Endothelial cell of umbilical vein (primary cell): Measurements from ENCODE around the gene HIVEP1. TPM values are rescaled to one million over a fixed set of nuclear protein-coding genes. Genes with fewer than 3 reads are reported as not detected.

Experiments used
- BruUV-seq: library from RNA; stranded (reverse); fragments of 400-500 nt; replicated peaks from 2 replicates; lab custom pipeline; 2021; lab: Mats Ljungman, UMichigan
- CTCF ChIA-PET: fragments of 300-600, 350-600 bp; sonication (Branson Sonifier 250); formaldehyde crosslinking; loops from one replicate; lab custom pipeline; 2021; ENCODE audit warnings: antibody characterized with exemption, inconsistent platforms; lab: Charles Lee
- POLR2A ChIA-PET: fragments of 300-600, 350-600 bp; sonication (Branson Sonifier 250); formaldehyde crosslinking; loops from one replicate; lab custom pipeline; 2021; ENCODE audit warnings: antibody characterized with exemption, inconsistent platforms; lab: Charles Lee
- DNase-seq: peaks from one replicate; pipeline ENCODE4 v3.0.0-alpha.2; 2011; ENCODE audit warnings: low read depth, low spot score
- FAIRE-seq: peaks from 2 replicates; lab custom pipeline; 2011; peaks lifted over from hg19 to GRCh38; lab: Jason Lieb, UNC
- H2AFZ ChIP-seq: 2 replicates; pipeline ENCODE4 v1.6.0; 2012; ENCODE audit warnings: low read depth, low read length, control low read depth, inconsistent platforms
- H3K27ac ChIP-seq: 2 replicates; pipeline ENCODE4 v1.5.1; 2011; ENCODE audit warnings: low read depth, mild to moderate bottlenecking, control low read depth, low read length, moderate library complexity; ENCODE audit not compliant: insufficient read depth
- H3K27me3 ChIP-seq, 2 experiments: 2 replicates each; pipeline versions ENCODE4 v1.6.0 to v1.6.1; 2011; ENCODE audit warnings: low read length in 2 of 2, mixed read lengths in 1 of 2; ENCODE audit not compliant: control insufficient read depth in 2 of 2, insufficient read depth in 2 of 2
- H3K36me3 ChIP-seq, 2 experiments: 2 replicates in 1 of 2; 3 replicates in 1 of 2; pipeline ENCODE4 v1.5.1; 2011; ENCODE audit warnings: low read length in 2 of 2, mild to moderate bottlenecking in 1 of 2, moderate library complexity in 1 of 2; ENCODE audit not compliant: control insufficient read depth in 2 of 2, insufficient read depth in 2 of 2; ENCODE audit errors: extremely low read depth in 1 of 2
- H3K4me1 ChIP-seq: 3 replicates; pipeline ENCODE4 v1.5.1; 2011; ENCODE audit warnings: mild to moderate bottlenecking, low read length; ENCODE audit not compliant: control insufficient read depth, insufficient read depth; ENCODE audit errors: extremely low read depth
- H3K4me2 ChIP-seq: 2 replicates; pipeline ENCODE4 v1.6.1; 2011; ENCODE audit warnings: low read length, control low read depth, mixed read lengths; ENCODE audit not compliant: insufficient read depth
- H3K4me3 ChIP-seq, 3 experiments: fragments of 200-600 bp in 1 of 3; sonication (generic), shearing (Covaris generic) in 1 of 3; replicated peaks in 1 of 3; 2 replicates each; pipeline ENCODE4 v1.5.1; 2011 to 2016; ENCODE audit warnings: control low read depth in 3 of 3, low read length in 3 of 3, mild to moderate bottlenecking in 2 of 3, inconsistent platforms in 1 of 3, low read depth in 1 of 3, moderate library complexity in 1 of 3; ENCODE audit not compliant: insufficient read depth in 1 of 3
- H3K79me2 ChIP-seq: 2 replicates; pipeline ENCODE4 v1.6.0; 2012; ENCODE audit warnings: low read length, inconsistent platforms; ENCODE audit not compliant: control insufficient read depth, insufficient read depth
- H3K9ac ChIP-seq: replicated peaks from 2 replicates; pipeline ENCODE3; 2011; ENCODE audit warnings: low read length, control low read depth; ENCODE audit not compliant: insufficient read depth; ENCODE audit errors: extremely low read depth
- H3K9me1 ChIP-seq: replicated peaks from 3 replicates; pipeline ENCODE4 v1.6.0; 2011; ENCODE audit warnings: mild to moderate bottlenecking, low read length; ENCODE audit not compliant: control insufficient read depth, insufficient read depth; ENCODE audit errors: extremely low read depth
- H3K9me3 ChIP-seq: replicated peaks from 2 replicates; pipeline ENCODE4 v1.5.1; 2012; ENCODE audit warnings: low read length, inconsistent platforms; ENCODE audit not compliant: control insufficient read depth, insufficient read depth
- H4K20me1 ChIP-seq: replicated peaks from 2 replicates; pipeline ENCODE3; 2011; ENCODE audit warnings: mild to moderate bottlenecking, low read length; ENCODE audit not compliant: control insufficient read depth, insufficient read depth; ENCODE audit errors: extremely low read depth
- CTCF ChIP-seq, 2 donors: IDR thresholded peaks; 1 replicate in 1 of 2; 2 replicates in 1 of 2; pipeline ENCODE4 v1.5.1; 2011; ENCODE audit warnings: low read length in 2 of 2, mild to moderate bottlenecking in 2 of 2, moderate library complexity in 2 of 2, control low read depth in 1 of 2, inconsistent platforms in 1 of 2, low read depth in 1 of 2; ENCODE audit not compliant: insufficient read depth in 1 of 2; ENCODE audit errors: extremely low read depth in 1 of 2
- EZH2 ChIP-seq: IDR thresholded peaks from 2 replicates; pipeline ENCODE4 v1.6.1; 2012; ENCODE audit warnings: borderline replicate concordance, low read depth, mild to moderate bottlenecking, moderate library complexity, low read length, inconsistent platforms; ENCODE audit not compliant: severe bottlenecking
- FOS ChIP-seq: IDR thresholded peaks from 2 replicates; pipeline ENCODE4 v1.6.1; 2011; ENCODE audit warnings: mild to moderate bottlenecking, low read length, moderate library complexity, borderline replicate concordance; ENCODE audit not compliant: insufficient read depth
- GATA2 ChIP-seq: IDR thresholded peaks from 2 replicates; pipeline ENCODE4 v1.7.0; 2011; ENCODE audit warnings: low read depth, mild to moderate bottlenecking, moderate library complexity, mixed read lengths, low read length; ENCODE audit not compliant: insufficient read length, insufficient read depth
- MAX ChIP-seq: IDR thresholded peaks from 2 replicates; pipeline ENCODE4 v1.6.1; 2011; ENCODE audit not compliant: insufficient read depth, insufficient read length
- MYC ChIP-seq: IDR thresholded peaks from one replicate; pipeline ENCODE4 v1.6.1; 2011; ENCODE audit warnings: mild to moderate bottlenecking, low read depth, low read length
- POLR2A ChIP-seq: IDR thresholded peaks from 2 replicates; pipeline ENCODE4 v1.6.1; 2012; ENCODE audit warnings: low read depth, mild to moderate bottlenecking, control low read depth, low read length
- POLR2AphosphoS5 ChIP-seq: IDR thresholded peaks from 2 replicates; pipeline ENCODE4 v1.6.1; 2012; ENCODE audit warnings: low read depth, mild to moderate bottlenecking, control low read depth, low read length, moderate library complexity; ENCODE audit not compliant: insufficient read depth
- dilution Hi-C: fragments of 300-500 bp; cut with MboI; formaldehyde crosslinking; loops from one replicate; pipeline ENCODE4 v1.15.0; 2019; ENCODE audit warnings: low sequenced_read_pairs; ENCODE audit not compliant: extremely low pct_ligation_motif_present
- intact Hi-C: fragments of 100-400 bp; cut with micrococcal nuclease; formaldehyde crosslinking; loops from one replicate; pipeline ENCODE4 v1.10.0; 2022
- polyA plus RNA-seq, 4 experiments: library from polyadenylated mRNA; depleted of rRNA in 3 of 4; stranded (reverse) in 3 of 4; unstranded in 1 of 4; fragments of >200 nt; gene quantifications; 2 replicates each; pipeline versions ENCODE4 v1.2.1 to v1.2.3, GENCODE V29; 2011 to 2012; ENCODE audit warnings: missing spikeins in 1 of 4
- total RNA-seq: library from RNA; stranded (reverse); gene quantifications from 2 replicates; pipeline ENCODE4 v1.2.3, GENCODE V29; 2021

Gene HIVEP1
- total and polyA plus RNA-seq, 2 donors (not counting 3 experiments of a cell fraction or from before 2014, with no cell fraction given), result 33.5 to 49.2 TPM

- CTCF ChIA-PET, result no interaction called here
These were observed 20.9 kb downstream of the HIVEP1 start for GRCh38 chr6:12032783-12033573.

More at GRCh38 chr6:12032783-12033573, 20.9 kb downstream of the HIVEP1 start:
- Histone ChIP-seq H3K9ac (no peak overlapping the region), H4K20me1 (no peaks in the 10 kb centered on the region), H3K27me3 (no peaks in the 10 kb centered on the region), H3K9me1 (no peaks in the 10 kb centered on the region), H3K4me2 (no peak overlapping the region), H3K4me1 (peaks cover 3% of the 10 kb centered on the region), H3K9me3 (no peaks in the 10 kb centered on the region), H3K79me2 (peaks cover 88% of the 10 kb centered on the region), H2AFZ (no peak overlapping the region), H3K4me3 (no peak overlapping the region), H3K36me3 (peaks cover 0 to 3% of the 10 kb centered on the region in 2 experiments), H3K27ac (no peak overlapping the region)
- no peak for TF ChIP-seq POLR2AphosphoS5
- TF ChIP-seq POLR2A, result no peak
- no peak for TF ChIP-seq MYC
- TF ChIP-seq MAX, result no peak
- TF ChIP-seq GATA2, result no peak
- no peak for TF ChIP-seq FOS
- TF ChIP-seq CTCF (IDR thresholded peaks at IDR 0.05; ENCODE audit: extremely low read depth in 1 of 2, insufficient read depth in 1 of 2, low read depth in 1 of 2, low read length in 2 of 2), result no peak
- TF ChIP-seq EZH2, result no peak
- dilution Hi-C loops (no loop called here), intact Hi-C loops (no loop called here)
- DNase-seq, result no peak
- POLR2A ChIA-PET, result no interaction called here
- no peak for FAIRE-seq
- no TSS peak for BruUV-seq
